Measurements from ENCODE around the gene DAAM1.

Gene DAAM1

DNA sequence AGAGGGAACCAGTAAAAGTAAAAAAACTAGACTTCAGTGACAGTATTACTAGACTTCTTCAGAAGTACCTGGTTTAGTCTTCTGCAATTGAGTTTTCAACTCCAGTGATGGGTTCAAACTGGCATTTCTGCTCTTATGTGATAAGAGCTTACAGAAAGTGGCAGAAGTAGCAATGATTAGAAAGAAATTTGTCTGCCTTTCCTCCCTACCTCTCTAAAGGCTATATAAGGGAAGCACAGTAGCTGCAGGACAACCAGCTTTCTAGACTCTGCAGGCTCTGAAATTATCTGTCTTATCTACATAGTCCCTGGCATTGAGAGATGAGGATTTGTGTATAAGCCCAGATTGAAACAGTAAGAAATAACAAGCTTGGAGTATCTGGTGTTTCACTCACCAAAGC, 107.5 kb downstream of the DAAM1 start:
- no peak for DNase-seq

DNA sequence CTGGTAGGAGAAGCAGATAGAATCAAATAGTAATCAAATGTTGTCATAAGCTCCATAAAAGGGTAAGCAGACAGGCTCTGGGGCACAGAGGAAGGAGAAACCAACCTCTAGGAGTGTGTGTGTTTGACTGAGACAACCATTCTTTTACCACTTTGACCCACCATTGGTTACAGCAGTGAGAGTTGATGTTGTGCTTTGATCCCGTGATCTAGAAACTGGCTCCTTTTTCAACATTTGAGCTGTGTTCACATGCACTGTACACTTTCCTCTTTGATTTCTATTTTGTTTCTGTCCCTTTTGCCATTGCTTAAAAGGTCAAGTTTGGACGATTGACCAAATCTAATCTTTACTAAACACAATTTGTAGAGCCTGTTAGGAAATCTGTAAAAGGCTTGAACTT, 108.0 kb downstream of the DAAM1 start:
- DNase-seq = no peak

DNA sequence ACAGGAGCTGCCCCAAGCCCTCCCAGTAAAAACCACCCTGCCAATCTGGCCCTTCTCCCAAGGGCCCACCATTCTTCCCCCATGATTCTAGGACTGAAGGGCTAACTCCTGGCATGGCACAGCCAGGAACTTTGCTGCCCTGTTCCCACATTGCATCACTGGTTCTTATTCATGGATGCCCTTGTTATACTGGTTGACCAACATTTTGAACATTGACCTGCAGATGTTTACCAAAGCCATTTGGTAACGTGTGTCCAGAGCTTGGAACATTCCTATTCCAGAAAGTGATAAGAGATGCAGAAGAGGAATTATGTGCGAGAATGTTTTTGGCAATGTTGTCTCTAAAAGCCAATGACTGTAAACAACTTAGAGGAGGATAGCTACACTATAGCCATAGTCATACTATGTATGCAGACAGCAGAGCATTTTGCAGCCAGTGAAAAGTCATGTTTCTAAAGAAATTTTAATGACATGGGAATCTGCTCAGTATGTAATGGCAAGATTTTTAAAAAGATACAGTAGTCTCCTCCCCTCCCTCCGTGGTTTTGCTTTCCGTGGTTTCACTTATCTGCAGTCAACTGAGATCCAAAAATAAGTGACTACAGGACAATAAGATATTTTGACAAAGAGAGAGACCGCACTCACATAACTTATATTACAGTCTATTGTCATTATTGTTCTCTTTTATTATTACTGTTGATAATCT, 108.8 kb downstream of the DAAM1 start:
- no peak for DNase-seq

DNA sequence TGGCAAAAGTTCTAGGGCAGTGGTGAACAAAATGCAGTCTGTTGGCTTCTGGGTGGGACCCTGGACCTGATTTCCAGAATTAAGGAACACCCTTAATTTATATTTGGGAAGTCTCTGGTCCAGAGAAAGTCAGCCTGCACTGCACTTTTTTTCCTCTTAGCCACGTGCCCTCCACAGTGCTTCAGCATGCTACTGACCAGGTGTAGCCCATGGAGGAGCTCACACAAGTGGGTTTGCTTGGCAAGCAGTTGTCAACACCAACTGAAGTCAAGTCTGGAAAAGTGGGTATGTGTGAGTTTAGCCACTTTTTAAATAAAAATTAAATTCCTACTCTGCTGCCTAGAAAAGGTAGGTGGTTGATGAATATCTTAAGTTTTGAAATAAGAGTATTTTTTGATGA, 111.3 kb downstream of the DAAM1 start:
- DNase-seq = no peak

DNA sequence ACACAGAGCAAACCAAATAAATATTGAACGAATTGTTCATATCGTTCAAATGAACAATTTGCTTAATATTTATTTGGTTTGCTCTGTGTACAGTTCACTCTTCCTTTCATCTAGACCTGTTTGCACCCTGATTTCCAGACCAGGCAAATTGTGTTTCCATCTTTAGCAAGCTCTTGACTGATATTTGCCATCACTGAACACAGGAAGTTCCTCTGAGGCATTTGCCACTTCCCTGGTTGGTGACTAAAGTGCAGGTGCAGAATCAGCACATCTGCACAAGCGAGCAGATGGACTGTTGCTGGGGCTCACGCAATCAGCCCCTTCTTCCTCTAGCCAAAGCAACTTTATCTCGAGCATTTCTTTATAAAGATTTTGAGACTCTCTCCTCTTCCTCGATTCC, 112.9 kb downstream of the DAAM1 start:
- DNase-seq = peak; percentile 32

DNA sequence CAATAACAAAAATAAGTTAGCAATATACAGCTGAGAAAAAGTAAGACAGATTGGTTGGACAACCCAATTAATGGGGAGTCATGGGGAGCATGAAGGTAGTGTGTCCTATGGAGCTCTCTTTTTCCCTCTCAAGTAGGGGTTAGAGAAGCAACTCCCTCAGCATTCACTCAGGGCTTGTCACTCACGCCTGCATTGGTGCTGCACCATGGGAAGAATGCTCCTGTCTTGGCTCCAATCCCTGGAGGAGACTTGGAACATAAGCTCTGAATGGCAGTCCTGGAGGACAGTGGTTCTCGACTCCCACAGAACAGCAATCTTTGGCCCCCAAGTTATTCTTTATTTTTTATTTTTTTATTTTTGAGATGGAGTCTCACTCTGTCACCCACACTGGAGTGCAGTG, 113.8 kb downstream of the DAAM1 start:
- no peak for DNase-seq

DNA sequence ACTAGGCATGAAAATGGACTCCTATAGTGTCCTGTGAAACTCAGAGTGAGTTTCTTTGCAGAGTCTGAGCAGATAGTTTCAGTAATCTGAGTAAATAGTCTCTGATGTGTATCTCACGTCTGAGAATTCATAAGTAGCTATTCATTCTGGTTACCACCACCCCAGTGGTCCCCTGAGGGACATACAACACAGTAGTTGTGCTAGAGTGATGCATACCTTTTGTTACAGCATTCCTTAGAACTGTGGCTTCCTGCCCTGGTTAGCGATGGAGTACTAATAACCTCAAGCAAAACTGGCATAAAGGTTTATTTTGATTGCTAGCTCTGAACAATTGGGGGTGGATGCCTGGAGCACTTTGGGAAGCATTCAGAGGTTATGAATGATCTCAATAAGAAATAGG, 114.7 kb downstream of the DAAM1 start:
- no peak for DNase-seq

DNA sequence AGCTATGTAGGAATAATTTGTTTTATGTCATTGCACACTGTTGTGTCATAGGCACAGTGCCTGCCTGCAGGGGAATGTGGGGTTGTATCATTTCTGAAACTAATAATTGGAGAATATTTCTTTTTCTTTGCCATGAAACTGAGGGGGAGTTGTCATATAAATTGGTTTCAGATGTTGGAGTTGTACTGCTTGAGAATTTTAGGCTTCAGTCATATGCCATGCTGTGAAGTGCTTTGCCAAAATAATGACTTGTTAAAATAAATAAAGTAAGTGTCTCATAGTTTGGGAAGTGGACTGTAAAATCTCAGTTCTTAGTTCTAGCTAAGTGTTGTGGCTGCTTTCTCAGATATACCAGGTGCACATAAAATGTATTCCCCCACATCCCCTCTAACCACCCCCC, 116.8 kb downstream of the DAAM1 start:
- DNase-seq = no peak

DNA sequence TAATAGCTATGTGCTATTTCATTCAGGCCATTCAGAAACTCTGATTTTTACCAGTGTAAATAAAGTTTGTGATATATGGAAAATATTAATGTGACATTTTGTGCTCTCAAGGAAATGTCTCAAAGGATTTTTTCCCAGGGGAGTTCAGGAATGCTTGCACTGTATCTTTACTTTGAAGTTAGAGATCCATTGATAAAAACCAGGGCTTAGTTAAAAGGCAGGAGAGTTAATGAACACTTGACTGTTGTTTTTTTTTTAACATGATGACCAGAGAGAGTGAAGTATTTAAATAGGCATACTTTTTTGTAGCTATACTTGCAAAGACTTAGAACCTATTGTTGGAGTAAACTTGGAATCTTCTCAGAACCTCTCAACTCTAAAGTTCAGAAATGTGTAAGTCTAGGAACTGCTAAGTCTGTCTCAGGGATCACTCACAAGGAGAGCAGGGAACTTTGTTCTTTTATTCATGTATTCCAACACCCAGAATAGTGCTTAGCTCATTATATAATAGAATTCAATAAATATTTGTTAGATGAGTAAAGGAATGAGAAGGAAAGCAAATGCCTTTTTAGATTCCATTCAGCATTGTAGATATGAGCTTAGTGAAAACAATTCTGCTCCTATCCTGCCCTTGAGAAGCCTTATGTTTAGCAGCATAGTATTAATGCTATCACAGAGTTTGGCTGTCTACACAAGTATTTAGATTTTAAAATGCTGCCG, 117.5 kb downstream of the DAAM1 start:
- DNase-seq = no peak

DNA sequence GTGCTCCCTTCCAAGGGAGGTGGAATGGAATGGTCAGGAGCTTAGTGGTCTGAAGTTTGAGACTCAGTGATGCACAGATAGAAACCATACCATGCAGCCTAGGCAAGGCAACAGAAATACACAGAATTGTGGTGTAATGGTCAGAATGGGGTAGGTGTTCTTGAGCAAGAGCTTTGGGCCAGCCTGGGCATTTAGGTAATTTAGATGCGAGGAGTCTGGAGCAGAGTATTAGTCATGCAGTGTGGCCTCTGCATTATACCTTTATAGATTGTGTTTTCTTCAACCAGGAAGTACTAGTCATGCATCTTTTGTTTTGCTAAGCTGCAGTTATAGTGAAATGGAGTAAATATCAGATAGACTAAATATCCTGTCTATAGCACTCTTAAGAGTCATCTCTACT, 118.3 kb downstream of the DAAM1 start:
- DNase-seq = peak; percentile 54

DNA sequence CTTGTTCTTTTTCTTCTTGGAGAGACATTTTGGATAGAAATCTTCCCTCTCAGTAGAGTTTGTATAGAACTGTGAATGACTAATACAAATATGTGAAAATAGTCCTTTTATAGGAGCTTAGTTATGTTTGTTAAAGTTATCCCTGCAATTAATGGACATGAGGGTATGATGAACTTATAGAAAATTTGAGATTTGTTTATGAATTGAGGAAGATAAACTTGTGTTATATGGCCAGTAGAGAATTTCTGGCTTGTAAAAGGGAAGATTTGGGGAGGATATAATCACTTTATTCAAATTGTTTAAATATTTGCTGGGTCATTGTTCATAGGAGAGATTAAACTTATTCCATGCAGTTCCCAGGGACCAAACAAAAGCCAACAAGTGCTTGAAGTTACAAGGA, 119.6 kb downstream of the DAAM1 start:
- no peak for DNase-seq

DNA sequence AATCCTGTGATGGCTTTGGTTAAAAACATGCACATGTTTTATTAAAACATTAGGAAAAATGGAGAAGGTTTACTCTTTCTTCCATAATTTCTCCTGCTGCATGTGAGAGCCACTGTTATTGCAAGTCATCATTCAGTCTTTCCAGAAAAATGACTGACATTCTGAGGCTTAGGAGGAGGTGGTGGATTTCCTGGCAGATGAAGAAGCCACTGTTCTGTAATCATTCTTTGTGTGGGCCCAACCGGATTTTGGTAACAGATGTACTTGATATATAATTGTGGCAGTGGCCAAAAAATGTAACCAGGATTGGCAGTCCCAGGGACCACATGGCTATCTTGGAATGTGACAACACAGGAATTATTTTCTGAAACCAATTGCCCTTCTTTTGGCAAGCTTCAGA, 120.2 kb downstream of the DAAM1 start:
- DNase-seq = no peak

DNA sequence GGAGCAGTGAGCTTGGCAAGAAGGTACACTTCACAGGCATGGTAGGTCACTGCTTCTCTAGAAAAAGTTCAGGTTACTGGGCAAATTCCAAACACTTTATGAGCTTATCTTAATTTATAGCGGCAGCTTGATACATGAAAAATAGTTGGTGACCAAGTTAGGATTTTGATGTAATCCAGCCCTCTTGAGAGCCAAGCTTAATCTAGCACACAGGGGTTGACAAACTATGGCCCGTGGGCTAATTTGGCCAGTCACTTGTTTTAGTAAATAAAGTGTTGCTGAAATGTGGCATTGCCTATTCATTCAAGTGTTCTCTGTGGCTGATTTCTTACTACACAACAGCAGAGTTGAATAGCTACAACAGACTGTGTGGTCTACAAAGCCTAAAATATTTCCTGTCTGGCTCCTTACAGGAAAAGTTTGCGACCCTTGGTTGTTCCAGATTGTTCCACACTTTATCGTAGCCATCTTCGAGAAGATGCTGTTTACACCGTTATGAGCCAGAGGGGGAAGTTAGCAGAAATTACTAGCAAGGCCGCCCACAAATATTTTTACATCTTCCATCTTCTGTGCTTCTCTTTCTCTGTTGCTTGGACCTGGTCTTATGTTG, 120.9 kb downstream of the DAAM1 start:
- no peak for DNase-seq

DNA sequence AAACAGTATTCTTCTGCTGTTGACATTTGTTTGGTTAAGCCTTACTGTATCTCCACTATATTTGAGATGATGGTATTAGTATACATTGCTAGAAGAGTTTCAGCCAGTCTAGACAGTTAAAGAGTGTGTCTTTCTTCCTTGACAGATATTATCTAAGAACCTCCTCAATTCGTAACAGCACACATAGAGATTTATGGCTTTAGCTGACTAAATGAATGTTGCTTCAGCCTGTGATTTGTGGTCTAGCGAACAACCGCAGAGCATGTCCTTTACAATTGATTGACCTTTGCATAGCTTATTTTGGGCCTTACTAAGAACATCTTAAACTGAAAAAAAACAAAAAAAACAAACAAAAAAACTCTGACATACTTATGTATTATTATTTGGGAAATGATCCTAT, 122.2 kb downstream of the DAAM1 start:
- no peak for DNase-seq

DNA sequence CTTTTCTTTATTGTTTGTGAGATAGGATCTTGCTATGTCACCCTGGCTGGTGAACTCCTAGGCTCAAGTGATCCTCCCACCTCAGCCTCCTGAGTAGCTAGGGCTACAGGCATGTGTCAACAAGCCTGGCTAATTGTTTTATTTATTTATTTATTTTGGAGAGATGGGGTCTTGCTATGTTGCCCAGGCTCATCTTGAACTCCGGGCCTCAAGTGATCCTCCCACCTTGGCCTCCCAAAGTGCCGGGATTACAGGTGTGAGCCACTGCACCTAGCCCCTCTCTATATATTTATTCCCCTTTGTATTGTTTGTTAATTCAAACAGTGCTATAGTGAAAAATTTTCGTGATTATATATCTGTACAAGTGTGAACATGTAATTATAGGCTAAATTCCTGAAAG, 123.3 kb downstream of the DAAM1 start:
- no peak for DNase-seq

DNA sequence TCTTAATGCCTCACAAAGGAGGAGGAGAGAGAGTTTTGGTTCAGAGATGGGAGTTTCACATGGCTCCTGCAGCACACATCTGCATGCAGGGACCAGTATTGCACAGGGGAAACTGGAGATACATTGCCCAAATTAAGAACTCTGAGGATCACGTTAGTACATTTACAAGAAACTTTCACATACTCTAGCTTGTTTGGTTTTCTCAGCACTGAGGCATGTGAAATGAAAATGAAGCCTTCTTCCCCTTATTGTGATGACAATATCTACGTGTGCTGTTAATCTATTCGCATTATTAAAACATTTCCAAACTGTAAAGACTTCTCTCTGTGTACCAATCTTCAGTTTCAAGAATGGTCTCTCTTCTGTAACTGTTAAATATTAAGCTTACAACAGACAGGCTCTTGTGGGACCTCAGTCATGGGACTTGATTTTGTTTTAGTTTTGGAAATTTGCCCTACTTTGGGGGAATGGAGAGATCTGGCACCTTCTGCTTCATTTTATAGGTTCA, 124.7 kb downstream of the DAAM1 start:
- no peak for DNase-seq

DNA sequence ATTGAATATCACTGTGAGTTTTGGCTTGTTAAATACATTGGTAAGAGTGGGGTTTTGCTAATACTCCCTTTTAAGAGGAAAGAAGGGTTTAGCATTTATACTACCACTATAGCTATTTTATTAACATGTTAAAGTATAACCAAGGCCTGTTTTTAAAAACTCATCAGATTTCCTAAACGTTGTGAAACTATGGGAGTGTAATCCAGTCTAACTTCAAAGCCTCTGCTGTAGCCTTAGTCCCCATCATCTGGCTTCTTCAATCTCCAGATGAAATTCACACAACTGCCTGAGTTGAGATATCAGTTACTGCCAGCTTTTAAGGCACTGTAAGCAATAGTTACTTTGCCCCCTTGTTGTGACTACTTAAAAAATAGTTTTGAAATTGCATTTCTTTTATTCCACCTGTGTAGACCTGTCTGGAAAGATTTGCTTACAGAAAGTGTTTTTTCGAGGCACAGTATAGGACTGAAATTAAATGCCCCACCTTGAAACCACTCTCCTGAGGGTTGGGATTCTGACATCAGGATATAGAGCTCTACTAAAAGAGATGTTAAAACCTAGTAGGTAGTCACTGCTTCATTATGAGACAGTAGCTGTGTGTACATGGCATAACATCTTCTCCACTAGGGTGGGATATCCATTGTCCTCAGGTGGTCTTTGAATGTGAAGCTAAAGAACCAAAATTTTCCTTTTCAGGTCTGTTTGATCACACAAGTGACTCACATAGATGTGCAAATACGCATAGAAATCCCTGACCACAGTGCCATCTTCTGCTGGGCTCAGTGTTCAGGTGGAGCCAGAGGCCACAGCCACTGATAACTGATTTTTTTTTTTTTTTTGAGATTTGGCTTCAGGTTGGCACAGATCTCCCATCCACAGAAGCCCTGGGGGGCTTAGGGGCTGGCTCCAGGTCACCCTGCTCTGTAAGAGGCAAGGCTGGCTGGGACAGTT, 125.5 kb downstream of the DAAM1 start:
- DNase-seq = no peak

DNA sequence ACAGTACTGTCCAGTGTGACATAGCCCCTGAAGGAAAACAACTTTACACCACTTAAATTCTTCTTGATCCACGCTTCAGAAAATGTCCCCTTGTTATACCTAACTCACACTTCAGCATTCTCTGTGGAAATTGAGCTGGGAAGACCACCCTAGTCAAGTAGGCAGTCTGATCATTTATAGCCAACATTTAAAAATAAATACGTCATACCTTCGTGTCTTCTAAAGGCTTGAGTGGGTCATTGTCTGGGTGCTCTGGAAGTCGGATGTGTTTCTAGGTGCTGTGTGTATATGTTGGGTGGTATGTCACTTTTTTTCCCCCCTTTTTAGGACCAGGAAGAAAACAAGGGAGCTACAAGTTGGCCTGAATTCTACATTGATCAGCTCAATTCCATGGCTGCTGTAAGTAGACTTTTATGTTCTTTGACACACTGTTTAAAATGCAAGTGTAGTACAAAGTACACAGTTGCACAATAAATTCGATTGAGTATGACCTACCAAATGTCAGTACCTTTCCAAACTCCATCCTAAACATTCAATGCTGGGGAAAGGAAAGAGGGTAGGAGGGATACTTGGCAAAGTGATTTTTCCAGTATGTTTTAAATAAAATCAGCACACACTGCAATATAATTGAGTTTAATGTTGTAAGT, 126.6 kb downstream of the DAAM1 start:
- DNase-seq = no peak

DNA sequence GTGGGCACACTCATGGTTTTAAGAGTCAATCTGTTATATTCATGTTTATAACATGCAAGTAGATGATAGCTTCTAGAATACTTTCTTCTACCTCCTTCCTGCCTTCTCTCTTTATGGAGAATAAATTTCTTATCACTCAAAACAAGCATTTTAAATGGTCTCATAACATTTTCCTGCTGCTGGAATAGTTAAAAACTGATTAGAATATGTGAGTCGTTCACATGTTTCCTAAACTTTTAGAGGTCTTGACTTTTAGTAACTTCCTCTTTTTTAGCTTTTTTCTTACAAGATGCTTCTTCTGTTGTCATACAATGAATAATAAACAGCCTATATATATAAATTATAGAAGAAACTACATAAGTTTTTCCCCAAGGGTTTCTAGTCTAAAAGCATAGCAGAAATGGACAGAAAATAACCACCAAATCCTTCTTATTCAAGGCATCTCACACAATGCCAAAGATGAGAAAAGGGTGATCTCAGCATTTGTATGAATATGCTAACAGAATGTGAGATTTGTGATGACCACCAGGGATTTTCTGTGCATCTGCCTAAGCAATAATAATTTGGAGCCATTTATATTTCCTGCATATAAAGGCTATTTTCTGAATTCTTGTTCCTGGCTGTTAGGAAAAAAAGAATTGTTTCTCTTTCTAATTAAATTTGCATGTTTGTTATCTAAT, 127.8 kb downstream of the DAAM1 start:
- no peak for DNase-seq

DNA sequence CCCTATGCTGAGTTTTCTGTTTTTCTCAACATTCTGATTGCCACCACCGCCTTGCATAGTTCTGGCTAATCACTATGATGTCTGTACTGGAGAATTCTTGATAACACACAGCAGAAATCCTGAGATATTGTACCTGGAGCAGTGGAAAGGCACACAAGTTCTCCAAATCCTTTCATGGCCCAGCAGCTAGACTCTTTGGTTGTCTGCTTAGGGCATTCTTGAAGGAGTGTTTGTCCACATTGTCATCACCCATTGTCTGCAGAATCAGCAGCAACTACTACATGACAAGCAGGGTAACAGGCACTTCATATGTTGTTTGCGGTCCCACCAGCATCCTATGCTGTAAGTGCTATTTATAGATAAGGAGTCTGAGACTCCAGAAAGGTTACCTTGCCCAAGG, 128.9 kb downstream of the DAAM1 start:
- DNase-seq = no peak

DNA sequence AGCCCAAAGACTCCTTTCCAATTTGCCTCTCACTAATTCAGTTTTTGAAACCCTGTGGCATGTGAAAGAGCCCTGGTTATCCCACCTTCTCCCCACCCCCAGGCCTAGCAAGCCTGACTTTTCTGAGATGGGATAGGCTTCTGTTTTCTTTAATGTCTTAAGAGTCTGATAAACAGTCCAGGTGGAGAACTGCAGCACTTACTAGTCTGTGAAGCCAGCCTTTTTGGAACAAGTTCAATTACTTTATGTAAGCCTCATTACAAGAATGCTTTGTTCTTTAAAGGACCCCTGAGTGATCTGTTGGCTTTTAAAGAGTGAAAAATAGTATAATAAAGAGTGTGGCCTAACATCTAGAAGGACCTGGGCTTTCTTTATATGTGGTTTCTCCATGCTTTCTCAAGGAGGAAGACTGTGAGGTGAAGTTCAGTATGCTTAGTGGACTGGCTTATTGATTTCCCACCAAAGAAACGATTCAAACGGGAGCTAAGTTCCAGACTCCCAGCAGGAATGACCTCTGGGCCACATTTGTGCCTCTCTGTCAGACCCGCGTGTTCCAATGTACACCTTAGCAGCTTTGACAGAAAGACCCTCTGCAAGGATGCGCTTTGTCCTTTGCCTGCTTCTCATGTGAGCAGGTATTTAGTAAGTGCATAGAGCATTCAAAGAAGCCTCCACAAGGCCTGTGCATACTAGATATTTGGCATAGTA, 129.5 kb downstream of the DAAM1 start:
- no peak for DNase-seq

Data from DMS153 (cell line).